NOMO-1 treated with dmso at 0.1 percent for 144 hours (cell line): ENCODE data around the gene CAMP.
"Not testable (repeated sequence)": the region's sequence is repeated elsewhere in the genome, so short reads cannot be mapped to it uniquely, and the experiment has no call there.

Experiments
- DNase-seq: peaks from one replicate; lab custom pipeline; 2025; ENCODE audit not compliant: unreplicated experiment; lab: John Stamatoyannopoulos, UW

Gene CAMP

GRCh38 chr3:48256557-48256956, 33.3 kb downstream of the CAMP start:
- DNase-seq = no peak

GRCh38 chr3:48258530-48258929, 35.2 kb downstream of the CAMP start:
- DNase-seq = no peak

- DNase-seq = no peak
Observed at GRCh38 chr3:48267782-48268181, 44.5 kb downstream of the CAMP start.

- no peak for DNase-seq
Observed at GRCh38 chr3:48268381-48268935, 45.2 kb downstream of the CAMP start.

GRCh38 chr3:48268936-48269561, 45.8 kb downstream of the CAMP start:
- no peak for DNase-seq

- DNase-seq = no peak
Observed at GRCh38 chr3:48269592-48269991, 46.3 kb downstream of the CAMP start.

- DNase-seq = no peak
Observed at GRCh38 chr3:48270306-48270705, 47.0 kb downstream of the CAMP start.

GRCh38 chr3:48271223-48271622, 47.9 kb downstream of the CAMP start:
- DNase-seq = not testable (repeated sequence)

- DNase-seq = no peak
Observed at GRCh38 chr3:48271763-48272498, 48.6 kb downstream of the CAMP start.

GRCh38 chr3:48273594-48274211, 50.4 kb downstream of the CAMP start:
- DNase-seq = peak; percentile 39

GRCh38 chr3:48274452-48274851, 51.2 kb downstream of the CAMP start:
- DNase-seq = no peak
